ENCODE measurements around the gene NETO2. TPM values are rescaled to one million over a fixed set of nuclear protein-coding genes. Genes with fewer than 3 reads are reported as not detected.

The NETO2 gene
- total and polyA plus RNA-seq, 2 donors (not counting 3 experiments of a cell fraction or from before 2014, with no cell fraction given) = 18.4 to 24.8 TPM

DNA sequence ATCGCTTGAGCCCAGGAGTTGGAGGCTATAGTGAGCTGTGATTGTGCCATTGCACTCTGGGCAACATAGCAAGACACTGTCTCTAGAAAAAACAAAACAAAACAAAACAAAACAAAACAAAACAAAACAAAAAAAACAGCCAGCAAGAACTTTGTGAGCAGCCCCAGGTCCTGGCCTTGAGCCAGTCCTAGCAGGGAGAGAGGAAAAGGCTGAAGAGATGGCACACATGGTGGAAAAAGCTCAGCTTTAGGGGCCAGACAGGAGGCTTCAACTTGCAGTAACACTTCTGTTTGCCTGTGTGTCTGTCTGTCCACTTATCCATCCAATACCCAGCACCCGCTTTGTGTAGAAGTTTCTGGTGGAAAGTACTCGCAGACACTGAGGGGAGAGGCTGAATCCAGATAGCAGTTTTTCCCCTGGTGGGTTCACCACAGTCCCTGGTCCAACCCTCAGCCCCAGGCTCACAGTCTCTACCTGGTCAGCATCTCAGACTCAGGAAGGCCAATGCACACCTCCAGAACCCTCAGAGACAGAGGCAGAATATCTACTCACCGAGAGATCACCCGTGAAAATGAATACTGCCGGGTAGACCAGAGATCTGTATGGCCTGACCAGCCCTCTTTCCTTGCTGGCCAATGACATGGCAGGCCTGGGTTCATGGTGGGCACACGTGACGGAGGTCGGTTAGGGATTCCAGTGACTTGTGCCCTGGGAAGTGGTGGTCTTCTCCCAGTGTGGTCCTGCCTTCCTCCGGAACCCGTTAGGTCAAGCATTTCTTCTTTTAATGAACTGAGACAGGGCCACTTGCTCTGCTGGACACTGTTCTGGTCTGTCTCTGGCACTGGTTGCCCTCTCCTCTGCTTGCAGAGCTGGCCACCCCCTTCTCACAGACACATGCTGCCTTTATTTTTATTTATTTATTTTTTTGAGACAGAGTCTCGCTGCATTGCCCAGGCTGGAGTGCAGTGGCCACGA, 90.8 kb downstream of the NETO2 start:
- CTCF ChIA-PET = no interaction called here

More for the DNA sequence above, 90.8 kb downstream of the NETO2 start:
- Histone ChIP-seq H3K79me2 (ENCODE audit: control insufficient read depth, insufficient read depth, low read length) (no peaks in the 10 kb centered on the region), H4K20me1 (replicated peaks; ENCODE audit: control insufficient read depth, extremely low read depth, insufficient read depth, low read length) (no peaks in the 10 kb centered on the region), H2AFZ (ENCODE audit: low read depth, low read length) (no peak overlapping the region), H3K9me1 (replicated peaks; ENCODE audit: control insufficient read depth, extremely low read depth, insufficient read depth, low read length) (no peaks in the 10 kb centered on the region), H3K27ac (ENCODE audit: insufficient read depth, low read depth, low read length) (no peak overlapping the region), H3K9me3 (replicated peaks; ENCODE audit: control insufficient read depth, insufficient read depth, low read length) (no peaks in the 10 kb centered on the region), H3K9ac (replicated peaks; ENCODE audit: extremely low read depth, insufficient read depth, low read length) (no peak overlapping the region), H3K4me2 (ENCODE audit: insufficient read depth, low read length) (no peak overlapping the region), H3K4me3 (replicated peaks in 1 of 3; ENCODE audit: insufficient read depth in 1 of 3, low read depth in 1 of 3, low read length in 3 of 3) (no peak overlapping the region), H3K36me3 (ENCODE audit: control insufficient read depth in 2 of 2, extremely low read depth in 1 of 2, insufficient read depth in 2 of 2, low read length in 2 of 2) (no peaks in the 10 kb centered on the region), H3K4me1 (ENCODE audit: control insufficient read depth, extremely low read depth, insufficient read depth, low read length) (no peaks in the 10 kb centered on the region), H3K27me3 (ENCODE audit: control insufficient read depth in 2 of 2, insufficient read depth in 2 of 2, low read length in 2 of 2) (peaks cover 0 to under 1% of the 10 kb centered on the region in 2 experiments)
- TF ChIP-seq FOS (IDR thresholded peaks at IDR 0.05; ENCODE audit: borderline replicate concordance, insufficient read depth, low read length) (no peak), JUN (IDR thresholded peaks at IDR 0.05; ENCODE audit: borderline replicate concordance, insufficient read depth, insufficient read length, low read depth) (no peak), GATA2 (IDR thresholded peaks at IDR 0.05; ENCODE audit: insufficient read depth, insufficient read length, low read depth, low read length) (no peak)
- TF ChIP-seq, protein P1, sequence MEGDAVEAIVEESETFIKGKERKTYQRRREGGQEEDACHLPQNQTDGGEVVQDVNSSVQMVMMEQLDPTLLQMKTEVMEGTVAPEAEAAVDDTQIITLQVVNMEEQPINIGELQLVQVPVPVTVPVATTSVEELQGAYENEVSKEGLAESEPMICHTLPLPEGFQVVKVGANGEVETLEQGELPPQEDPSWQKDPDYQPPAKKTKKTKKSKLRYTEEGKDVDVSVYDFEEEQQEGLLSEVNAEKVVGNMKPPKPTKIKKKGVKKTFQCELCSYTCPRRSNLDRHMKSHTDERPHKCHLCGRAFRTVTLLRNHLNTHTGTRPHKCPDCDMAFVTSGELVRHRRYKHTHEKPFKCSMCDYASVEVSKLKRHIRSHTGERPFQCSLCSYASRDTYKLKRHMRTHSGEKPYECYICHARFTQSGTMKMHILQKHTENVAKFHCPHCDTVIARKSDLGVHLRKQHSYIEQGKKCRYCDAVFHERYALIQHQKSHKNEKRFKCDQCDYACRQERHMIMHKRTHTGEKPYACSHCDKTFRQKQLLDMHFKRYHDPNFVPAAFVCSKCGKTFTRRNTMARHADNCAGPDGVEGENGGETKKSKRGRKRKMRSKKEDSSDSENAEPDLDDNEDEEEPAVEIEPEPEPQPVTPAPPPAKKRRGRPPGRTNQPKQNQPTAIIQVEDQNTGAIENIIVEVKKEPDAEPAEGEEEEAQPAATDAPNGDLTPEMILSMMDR (IDR thresholded peaks at IDR 0.05; ENCODE audit: extremely low read depth in 1 of 2, insufficient read depth in 1 of 2, low read depth in 1 of 2, low read length in 2 of 2) = no peak
- TF ChIP-seq, protein P2, sequence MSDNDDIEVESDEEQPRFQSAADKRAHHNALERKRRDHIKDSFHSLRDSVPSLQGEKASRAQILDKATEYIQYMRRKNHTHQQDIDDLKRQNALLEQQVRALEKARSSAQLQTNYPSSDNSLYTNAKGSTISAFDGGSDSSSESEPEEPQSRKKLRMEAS (IDR thresholded peaks at IDR 0.05; ENCODE audit: insufficient read depth, insufficient read length) = no peak
- POLR2A ChIA-PET = no interaction called here
- FAIRE-seq (no peak), DNase-seq (ENCODE audit: low read depth, low spot score) (no peak)
- dilution Hi-C loops (cut with MboI; ENCODE audit: extremely low pct_ligation_motif_present, low sequenced_read_pairs) (no loop called here), intact Hi-C loops (cut with micrococcal nuclease) (no loop called here)
- BruUV-seq (replicated peaks) = no TSS peak

Data from endothelial cell of umbilical vein (primary cell).